Epithelial cell of esophagus (primary cell): ENCODE measurements around the gene CDC26.
"Not testable (repeated sequence)": the region's sequence is repeated elsewhere in the genome, so short reads cannot be mapped to it uniquely, and the experiment has no call there.

ENCODE experiments used
- DNase-seq: peaks from one replicate; pipeline ENCODE4 v3.0.0; 2010; ENCODE audit warnings: low read depth
- H3K4me3 ChIP-seq: 2 replicates; pipeline ENCODE4 v1.5.1; 2011; ENCODE audit warnings: mild to moderate bottlenecking, low read length, control low read depth
- CTCF ChIP-seq: IDR thresholded peaks from 2 replicates; pipeline ENCODE4 v1.5.1; 2011; ENCODE audit warnings: low read depth, mild to moderate bottlenecking, low read length, control low read depth, inconsistent platforms; ENCODE audit not compliant: insufficient read depth; ENCODE audit errors: missing control alignments

The CDC26 gene

GRCh38 chr9:113302792-113303418 is 27.5 kb upstream of the CDC26 start, which contains the start of gene RNF183:
RNF183 (minus strand) TSS chr9:113303376; CDS start chr9:113298184, 5,192 bp downstream.
- DNase-seq = peak; percentile 35
- H3K4me3 ChIP-seq = no peak within 1 kb of the TSS
- TF ChIP-seq CTCF = no peak

GRCh38 chr9:113301548-113301947 is 26.2 kb upstream of the CDC26 start:
- TF ChIP-seq CTCF = no peak
- no peak for DNase-seq
- H3K4me3 ChIP-seq = no peak overlapping the region

GRCh38 chr9:113299800-113300292 is 24.5 kb upstream of the CDC26 start:
- DNase-seq = peak; percentile 21
- no peak for TF ChIP-seq CTCF
- H3K4me3 ChIP-seq = no peak overlapping the region

- no peak for DNase-seq
- H3K4me3 ChIP-seq = no peak overlapping the region
- no peak for TF ChIP-seq CTCF
Observed at GRCh38 chr9:113298924-113299770, 23.8 kb upstream of the CDC26 start.

GRCh38 chr9:113298311-113298710 is 22.9 kb upstream of the CDC26 start:
- no peak for TF ChIP-seq CTCF
- DNase-seq = no peak
- no peak overlapping the region for H3K4me3 ChIP-seq

GRCh38 chr9:113296796-113297558 is 21.6 kb upstream of the CDC26 start:
- H3K4me3 ChIP-seq = no peak overlapping the region
- no peak for DNase-seq
- no peak for TF ChIP-seq CTCF

GRCh38 chr9:113296247-113296646 is 20.9 kb upstream of the CDC26 start:
- H3K4me3 ChIP-seq, DNase-seq: not testable (repeated sequence)
